H1 (cell line): ENCODE measurements around the gene CCDC183. TPM values are rescaled to one million over a fixed set of nuclear protein-coding genes. Genes with fewer than 3 reads are reported as not detected.

ENCODE experiments used
- CTCF ChIA-PET: fragments of 300-600 bp; sonication (Branson Sonifier 250); formaldehyde crosslinking; loops from one replicate; lab custom pipeline; 2021; ENCODE audit not compliant: partially characterized antibody; lab: Charles Lee
- POLR2A ChIA-PET: fragments of 300-600 bp; sonication (Branson Sonifier 250); formaldehyde crosslinking; loops from one replicate; lab custom pipeline; 2021; ENCODE audit warnings: inconsistent platforms; ENCODE audit not compliant: partially characterized antibody; lab: Charles Lee
- DNase-seq, 2 experiments: peaks; one replicate each; pipeline versions ENCODE4 v3.0.0 to v3.0.0-alpha.2; 2010 to 2022; ENCODE audit warnings: low spot score in 2 of 2, low read depth in 1 of 2, mixed read lengths in 1 of 2
- FAIRE-seq: peaks from 2 replicates; lab custom pipeline; 2011; peaks lifted over from hg19 to GRCh38; lab: Jason Lieb, UNC
- H2AFZ ChIP-seq: 2 replicates; pipeline ENCODE4 v1.8.1; 2012; ENCODE audit warnings: low read length, inconsistent platforms
- H2AK5ac ChIP-seq: 2 replicates; pipeline ENCODE4 v1.6.1; 2013; ENCODE audit warnings: low read depth, low read length
- H2BK120ac ChIP-seq: replicated peaks from 2 replicates; pipeline ENCODE3; 2013; ENCODE audit warnings: low read depth, low read length, inconsistent platforms
- H2BK12ac ChIP-seq: 2 replicates; pipeline ENCODE4 v1.6.1; 2013; ENCODE audit warnings: low read depth, low read length
- H2BK15ac ChIP-seq: 2 replicates; pipeline ENCODE4 v1.6.1; 2013; ENCODE audit warnings: low read length
- H2BK20ac ChIP-seq: 2 replicates; pipeline ENCODE4 v1.6.1; 2013; ENCODE audit warnings: low read length
- H2BK5ac ChIP-seq: 2 replicates; pipeline ENCODE4 v1.6.1; 2013; ENCODE audit warnings: low read depth, low read length
- H3K14ac ChIP-seq: 2 replicates; pipeline ENCODE4 v1.6.1; 2013; ENCODE audit warnings: inconsistent platforms; ENCODE audit not compliant: insufficient read length
- H3K18ac ChIP-seq: 2 replicates; pipeline ENCODE4 v1.6.1; 2013; ENCODE audit warnings: low read length; ENCODE audit errors: extremely low read depth
- H3K23ac ChIP-seq: 2 replicates; pipeline ENCODE4 v1.6.1; 2013; ENCODE audit warnings: inconsistent platforms; ENCODE audit not compliant: insufficient read length
- H3K23me2 ChIP-seq: 2 replicates; pipeline ENCODE4 v1.6.1; 2013; ENCODE audit warnings: low read depth, low read length
- H3K27ac ChIP-seq: 2 replicates; pipeline ENCODE4 v1.6.1; 2011; ENCODE audit warnings: low read depth, low read length, inconsistent platforms
- H3K27me3 ChIP-seq, 4 experiments: replicated peaks in 1 of 4; 1 replicate in 1 of 4; 2 replicates in 3 of 4; pipeline versions ENCODE4 v1.6.1 to v1.8.1; 2011 to 2013; ENCODE audit warnings: low read length in 3 of 4, mild to moderate bottlenecking in 3 of 4, inconsistent platforms in 2 of 4, mixed read lengths in 2 of 4, moderate library complexity in 1 of 4; ENCODE audit not compliant: control insufficient read depth in 3 of 4, insufficient read depth in 3 of 4; ENCODE audit errors: extremely low read depth in 1 of 4
- H3K36me3 ChIP-seq, 4 experiments: 2 replicates each; pipeline versions ENCODE4 v1.6.1 to v1.8.1; 2011 to 2013; ENCODE audit warnings: mild to moderate bottlenecking in 4 of 4, low read length in 3 of 4, moderate library complexity in 2 of 4, control low read depth in 1 of 4, inconsistent platforms in 1 of 4; ENCODE audit not compliant: insufficient read depth in 4 of 4, control insufficient read depth in 2 of 4
- H3K4ac ChIP-seq: replicated peaks from 2 replicates; pipeline ENCODE3; 2013; ENCODE audit warnings: low read length, low read depth, mixed read lengths, inconsistent platforms; ENCODE audit not compliant: insufficient read length
- H3K4me1 ChIP-seq, 4 experiments: replicated peaks in 1 of 4; 1 replicate in 1 of 4; 2 replicates in 3 of 4; pipeline versions ENCODE4 v1.6.1 to v1.8.1; 2011 to 2013; ENCODE audit warnings: low read length in 3 of 4, inconsistent platforms in 2 of 4, mixed read lengths in 1 of 4; ENCODE audit not compliant: insufficient read depth in 4 of 4, control insufficient read depth in 3 of 4
- H3K4me2 ChIP-seq, 2 experiments: 2 replicates each; pipeline versions ENCODE4 v1.6.1 to v1.8.1; 2011 to 2013; ENCODE audit warnings: low read depth in 2 of 2, low read length in 2 of 2, control low read depth in 1 of 2, inconsistent platforms in 1 of 2, mild to moderate bottlenecking in 1 of 2; ENCODE audit not compliant: insufficient read depth in 1 of 2
- H3K4me3 ChIP-seq, 4 experiments: fragments of 200-600, 300-600 bp in 1 of 4; sonication (generic), shearing (Covaris generic), sonication (Bioruptor Twin) in 1 of 4; 2 replicates each; pipeline versions ENCODE4 v1.5.1 to v1.8.1; 2011 to 2016; ENCODE audit warnings: low read length in 4 of 4, low read depth in 3 of 4, control low read depth in 2 of 4, inconsistent platforms in 2 of 4, mild to moderate bottlenecking in 2 of 4, mixed read lengths in 1 of 4, moderate library complexity in 1 of 4; ENCODE audit not compliant: insufficient read depth in 2 of 4; ENCODE audit errors: extremely low read depth in 1 of 4
- H3K56ac ChIP-seq: replicated peaks from 2 replicates; pipeline ENCODE3; 2013; ENCODE audit warnings: low read depth, mild to moderate bottlenecking, mixed read lengths, low read length, inconsistent platforms; ENCODE audit not compliant: insufficient read length
- H3K79me1 ChIP-seq: 2 replicates; pipeline ENCODE4 v1.6.1; 2013; ENCODE audit warnings: low read depth, low read length, control low read depth
- H3K79me2 ChIP-seq, 2 experiments: 2 replicates each; pipeline versions ENCODE4 v1.6.1 to v1.8.1; 2012 to 2013; ENCODE audit warnings: low read length in 2 of 2, mild to moderate bottlenecking in 2 of 2, inconsistent platforms in 1 of 2; ENCODE audit not compliant: insufficient read depth in 2 of 2, control insufficient read depth in 1 of 2
- H3K9ac ChIP-seq, 4 experiments: replicated peaks in 1 of 4; 1 replicate in 1 of 4; 2 replicates in 3 of 4; pipeline versions ENCODE4 v1.6.1 to v1.8.1; 2011 to 2013; ENCODE audit warnings: low read depth in 3 of 4, low read length in 3 of 4, control low read depth in 2 of 4, mild to moderate bottlenecking in 2 of 4, moderate library complexity in 2 of 4, inconsistent platforms in 1 of 4; ENCODE audit errors: extremely low read depth in 1 of 4
- H3K9me3 ChIP-seq, 2 experiments: 2 replicates each; pipeline versions ENCODE4 v1.6.1 to v1.8.1; 2012 to 2013; ENCODE audit warnings: mild to moderate bottlenecking in 2 of 2, moderate library complexity in 2 of 2, control low read depth in 1 of 2, inconsistent platforms in 1 of 2, low read depth in 1 of 2, low read length in 1 of 2, mixed read lengths in 1 of 2; ENCODE audit not compliant: insufficient read depth in 2 of 2
- H4K20me1 ChIP-seq, 2 experiments: replicated peaks in 1 of 2; 2 replicates each; pipeline versions ENCODE3 to v1.8.1; 2011 to 2013; ENCODE audit warnings: inconsistent platforms in 2 of 2, low read length in 2 of 2, mild to moderate bottlenecking in 1 of 2; ENCODE audit not compliant: insufficient read depth in 2 of 2, control insufficient read depth in 1 of 2
- H4K5ac ChIP-seq: 2 replicates; pipeline ENCODE4 v1.6.1; 2013; ENCODE audit warnings: low read length, low read depth, mixed read lengths, inconsistent platforms; ENCODE audit not compliant: insufficient read length
- H4K8ac ChIP-seq: 2 replicates; pipeline ENCODE4 v1.8.0; 2013; ENCODE audit warnings: mild to moderate bottlenecking, moderate library complexity, low read length, inconsistent platforms; ENCODE audit not compliant: insufficient read depth; ENCODE audit errors: extremely low read depth
- H4K91ac ChIP-seq: replicated peaks from 2 replicates; pipeline ENCODE3; 2013; ENCODE audit warnings: low read length, mixed read lengths, inconsistent platforms; ENCODE audit not compliant: insufficient read length
- CTBP2 ChIP-seq: IDR thresholded peaks from 2 replicates; pipeline ENCODE4 v1.7.0; 2011; ENCODE audit warnings: borderline replicate concordance, mild to moderate bottlenecking, moderate library complexity, mixed read lengths, low read length; ENCODE audit not compliant: insufficient read depth, insufficient read length
- POLR2A ChIP-seq, 2 experiments: IDR thresholded peaks; 1 replicate in 1 of 2; 2 replicates in 1 of 2; pipeline ENCODE4 v1.6.1; 2011; ENCODE audit warnings: low read depth in 2 of 2, low read length in 2 of 2, mild to moderate bottlenecking in 2 of 2; ENCODE audit errors: control extremely low read depth in 1 of 2
- WGBS, 2 experiments: shearing (Covaris generic) in 1 of 2; methylation state at CpG; one replicate each; pipeline versions ENCODE4 v1.1.6 to v1.1.7; 2013 to 2015; ENCODE audit warnings: low lambda C conversion rate in 2 of 2, mixed read lengths in 2 of 2, inconsistent platforms in 1 of 2, low coverage in 1 of 2, missing lambda C conversion rate in 1 of 2; ENCODE audit not compliant: insufficient replicate concordance in 2 of 2, insufficient coverage in 1 of 2, insufficient read length in 1 of 2; ENCODE audit errors: extremely low coverage in 1 of 2, missing lambda C conversion rate in 1 of 2; 5-methylcytosine and 5-hydroxymethylcytosine counted together
- polyA plus RNA-seq, 7 experiments: library from polyadenylated mRNA; depleted of rRNA in 3 of 7; stranded (reverse) in 5 of 7; unstranded in 2 of 7; fragments of >200 nt in 5 of 7; fragments of 200-250 nt in 2 of 7; gene quantifications; 1 replicate in 5 of 7; 2 replicates in 1 of 7; 4 replicates in 1 of 7; pipeline versions ENCODE4 v1.2.1 to v1.2.3, GENCODE V29; 2011 to 2013; ENCODE audit warnings: missing spikeins in 2 of 7, mixed read lengths in 2 of 7
- total RNA-seq: library from RNA; stranded (reverse); fragmentation: NEBNext Ultra II Directional; extraction: Animal tissue kit (Norgen Biotek cat#: 25700); gene quantifications from 2 replicates; pipeline ENCODE4 v1.2.1, GENCODE V29; 2021

CCDC183 gene
- total and polyA plus RNA-seq, 2 of the 8 experiments (the other 6 are each of a cell fraction or from before 2014, with no cell fraction given): 0.51 to 1.6 TPM

DNA sequence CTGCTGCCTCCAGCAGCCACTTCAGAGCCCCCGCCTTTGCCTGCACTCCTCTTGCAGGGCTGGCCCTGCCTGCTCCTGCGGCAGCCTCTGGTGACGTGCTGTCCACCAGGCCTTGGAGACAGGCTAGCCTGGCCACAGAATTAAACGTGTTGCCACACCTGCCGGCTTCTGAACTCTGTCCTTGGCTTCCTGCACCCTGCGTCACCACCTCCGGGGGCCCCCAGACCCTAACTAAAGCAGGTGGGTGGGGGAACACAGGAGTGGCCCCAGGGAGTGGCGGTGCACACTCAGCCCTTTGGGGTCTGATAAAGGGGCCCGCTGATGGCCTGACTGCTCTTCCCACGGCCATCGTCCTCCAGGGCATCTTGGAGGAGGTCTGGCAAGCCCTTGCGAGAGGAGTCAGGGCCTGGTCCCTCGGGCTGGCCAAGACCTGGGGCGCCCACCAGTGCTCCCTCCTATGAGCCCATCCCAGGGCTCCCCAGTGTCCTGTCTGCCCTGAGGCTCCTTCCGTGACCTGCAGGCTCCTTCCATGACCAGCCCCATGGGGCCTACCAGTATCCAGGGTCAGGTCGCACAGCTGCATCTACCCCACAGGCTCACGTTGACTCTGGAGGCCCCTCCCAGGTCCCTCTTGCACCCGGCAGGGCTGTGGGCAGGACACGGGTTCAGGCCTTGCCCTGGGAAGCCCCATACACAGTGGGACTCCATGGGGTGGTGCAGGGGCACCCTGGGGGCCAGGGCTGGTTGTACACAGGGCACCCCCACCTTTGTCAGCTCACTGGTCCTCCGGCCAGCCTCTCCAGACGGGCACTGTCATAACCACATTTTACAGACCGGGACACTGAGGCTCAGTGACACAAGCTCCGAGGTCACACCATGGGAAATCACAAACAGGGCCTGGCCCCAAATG lies 55.0 kb downstream of the CCDC183 start:
- 0 out of 3 replicates have a peak, but pooled peaks of 1 of the 2 experiments have one; percentile 36 for TF ChIP-seq POLR2A (IDR thresholded peaks at IDR 0.05; ENCODE audit: control extremely low read depth in 1 of 2, low read depth in 2 of 2, low read length in 2 of 2)
- no peak for TF ChIP-seq CTBP2
- no peaks in the 10 kb centered on the region for H3K9me3 ChIP-seq

More for the DNA sequence above, 55.0 kb downstream of the CCDC183 start:
- no peak overlapping the region for H3K4ac ChIP-seq
- no peak overlapping the region for H2BK15ac ChIP-seq
- ChIA-PET POLR2A (interaction anchor here (0.7 to 16.2 kb wide), 9 partner anchors 10 to 87 kb away, joined by 3 to 248 read pairs (median 4); partner anchors contain the start of genes AJM1, EDF1 and TRAF2), CTCF (interaction anchor here (1.3 to 1.8 kb wide), 3 partner anchors 8 to 184 kb away, joined by 3 to 6 read pairs (median 5); partner anchors contain the start of gene AJM1)
- H3K27ac ChIP-seq: no peak overlapping the region
- H3K79me2 ChIP-seq: no peaks in the 10 kb centered on the region
- no peak overlapping the region for H2AK5ac ChIP-seq
- H3K9ac ChIP-seq: no peak overlapping the region
- H3K4me3 ChIP-seq: no peak overlapping the region
- no peak overlapping the region for H2BK20ac ChIP-seq
- H3K56ac ChIP-seq: no peak overlapping the region
- H4K8ac ChIP-seq: peak overlapping the region; percentile 41; the same call in 1 of the 2 replicates
- H3K14ac ChIP-seq: no peak overlapping the region
- 93% methylated on average over 23 of the region's 23 CpGs; no CpG with 5 or more reads in 1 of the 2 experiments for WGBS, 2 experiments
- no peaks in the 10 kb centered on the region; the same call in 1 of the 2 replicates for H3K79me1 ChIP-seq
- H2BK5ac ChIP-seq: no peak overlapping the region
- H2BK120ac ChIP-seq: no peak overlapping the region
- H2BK12ac ChIP-seq: no peak overlapping the region
- peaks cover 7 to 9% of the 10 kb centered on the region in 2 experiments for H4K20me1 ChIP-seq
- H3K23me2 ChIP-seq: peaks cover 13% of the 10 kb centered on the region
- H3K36me3 ChIP-seq: peaks cover 0 to 7% (median 3%) of the 10 kb centered on the region in 4 experiments; a peak in 4 of 8 replicates
- no peak overlapping the region for H4K5ac ChIP-seq
- H3K4me2 ChIP-seq: no peak overlapping the region; a peak in 1 of 4 replicates
- no peak overlapping the region for H2AFZ ChIP-seq
- DNase-seq (no peak), FAIRE-seq (no peak)
- no peak overlapping the region for H4K91ac ChIP-seq
- no peak overlapping the region for H3K18ac ChIP-seq
- H3K27me3 ChIP-seq: peaks cover 2 to 6% (median 5%) of the 10 kb centered on the region in 4 experiments; a peak in 6 of 7 replicates
- H3K23ac ChIP-seq: no peak overlapping the region
- peaks cover 0 to 18% (median 8%) of the 10 kb centered on the region in 4 experiments; a peak in 5 of 7 replicates for H3K4me1 ChIP-seq
